Dendritic cell treated with granulocyte-macrophage colony-stimulating factor and Interleukin-4, amounts not matched to agents 40 ng/mL and 50 ng/mL, for 4 days (primary cell): ENCODE data around the gene TFCP2L1.

Source experiments
- H3K27ac Mint-ChIP-seq: one replicate; pipeline ENCODE4 v1.8.0; 2022; ENCODE audit warnings: mild to moderate bottlenecking, mixed read lengths
- H3K27me3 Mint-ChIP-seq: one replicate; pipeline ENCODE4 v1.8.0; 2022; ENCODE audit warnings: mild to moderate bottlenecking, mixed read lengths
- H3K36me3 Mint-ChIP-seq: one replicate; pipeline ENCODE4 v1.8.0; 2022; ENCODE audit warnings: low read depth, mixed read lengths
- H3K4me1 Mint-ChIP-seq: one replicate; pipeline ENCODE4 v1.8.0; 2022; ENCODE audit warnings: low read depth, mixed read lengths
- H3K4me3 Mint-ChIP-seq: one replicate; pipeline ENCODE4 v1.8.0; 2022; ENCODE audit warnings: mild to moderate bottlenecking, moderate library complexity, mixed read lengths
- H3K9me3 Mint-ChIP-seq: one replicate; pipeline ENCODE4 v1.8.0; 2022; ENCODE audit warnings: mixed read lengths
- intact Hi-C: fragments of 100-400 bp; cut with micrococcal nuclease; formaldehyde crosslinking; loops from one replicate; pipeline ENCODE4 v1.15.0; 2022

TFCP2L1 gene

DNA sequence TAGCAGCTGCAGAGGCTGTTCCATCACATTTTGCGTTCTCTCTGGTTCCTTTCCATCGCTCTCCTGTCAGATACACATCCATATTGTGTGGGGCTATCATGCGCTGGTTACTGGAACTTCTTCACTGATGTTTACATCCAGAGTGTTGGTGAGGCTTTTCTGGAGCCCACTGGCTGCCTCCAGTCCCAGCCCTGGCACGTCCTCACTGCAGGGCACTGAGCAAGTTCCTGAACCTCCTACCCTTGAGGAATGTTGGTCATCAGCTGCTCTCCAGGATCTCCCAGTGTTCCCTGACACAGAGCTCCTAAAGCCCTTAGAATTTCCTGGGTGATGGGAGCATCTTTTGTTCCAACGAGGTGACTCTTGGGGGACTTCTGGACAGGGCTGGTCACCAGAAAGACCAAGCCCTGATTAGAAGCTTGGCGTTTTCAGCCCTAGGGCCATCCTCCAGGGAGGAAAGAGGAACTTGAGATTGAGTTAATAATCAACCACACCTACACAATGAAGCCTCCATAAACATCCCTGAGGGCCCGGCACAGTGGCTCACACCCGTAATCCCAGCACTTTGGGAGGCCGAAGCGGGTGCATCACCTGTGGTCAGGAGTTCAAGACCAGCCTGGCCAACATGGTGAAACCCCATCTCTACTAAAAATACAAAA, 81.3 kb downstream of the TFCP2L1 start:
- peaks cover 32% of the 10 kb centered on the region for H3K4me1 Mint-ChIP-seq
- no peak overlapping the region for H3K4me3 Mint-ChIP-seq
- H3K27ac Mint-ChIP-seq: no peak overlapping the region
- intact Hi-C loops: no loop called here
- H3K27me3 Mint-ChIP-seq: peaks cover 19% of the 10 kb centered on the region
- no peaks in the 10 kb centered on the region for H3K36me3 Mint-ChIP-seq
- no peaks in the 10 kb centered on the region for H3K9me3 Mint-ChIP-seq

DNA sequence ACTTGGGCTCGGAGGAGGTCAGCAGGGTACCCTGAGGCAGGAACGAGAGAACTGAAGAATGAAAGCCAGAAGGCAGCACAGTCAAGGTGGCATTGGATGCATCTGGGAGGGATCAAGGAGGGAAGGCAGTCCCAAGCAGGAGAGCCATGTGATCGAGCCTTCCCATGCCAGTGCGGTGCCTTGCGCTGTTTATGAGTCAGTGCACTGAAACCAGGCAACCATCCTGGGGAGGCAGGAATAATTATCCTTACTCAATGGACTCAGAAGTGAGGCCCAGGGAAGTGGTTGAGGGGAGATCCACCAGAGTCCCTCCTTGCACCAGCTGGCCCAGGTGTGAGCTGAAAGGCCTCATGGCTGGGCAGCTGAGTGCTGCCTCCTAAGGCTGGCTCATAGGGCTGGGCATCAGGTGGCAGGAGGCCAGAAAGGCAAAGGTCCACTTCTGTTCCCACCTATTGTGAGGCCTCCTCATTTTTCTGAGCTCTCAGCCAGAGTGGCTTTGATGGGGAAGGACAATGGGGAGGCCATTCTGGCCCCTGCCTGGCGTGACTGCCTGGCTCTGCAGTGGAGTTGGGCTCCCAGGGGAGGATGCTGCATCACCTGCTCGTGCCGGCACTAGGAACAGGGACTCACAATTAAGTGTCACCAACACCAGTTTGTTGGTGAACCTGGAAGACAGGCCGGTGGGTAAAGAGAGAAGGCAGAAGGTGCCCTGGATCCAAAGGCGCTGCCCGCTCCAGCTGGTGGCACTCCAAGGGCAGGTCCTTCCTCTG, 82.3 kb downstream of the TFCP2L1 start:
- intact Hi-C loops: no loop called here
- Mint-ChIP-seq H3K27me3 (peaks cover 15% of the 10 kb centered on the region), H3K27ac (no peak overlapping the region), H3K4me3 (no peak overlapping the region), H3K36me3 (no peaks in the 10 kb centered on the region), H3K4me1 (peaks cover 40% of the 10 kb centered on the region), H3K9me3 (no peaks in the 10 kb centered on the region)

DNA sequence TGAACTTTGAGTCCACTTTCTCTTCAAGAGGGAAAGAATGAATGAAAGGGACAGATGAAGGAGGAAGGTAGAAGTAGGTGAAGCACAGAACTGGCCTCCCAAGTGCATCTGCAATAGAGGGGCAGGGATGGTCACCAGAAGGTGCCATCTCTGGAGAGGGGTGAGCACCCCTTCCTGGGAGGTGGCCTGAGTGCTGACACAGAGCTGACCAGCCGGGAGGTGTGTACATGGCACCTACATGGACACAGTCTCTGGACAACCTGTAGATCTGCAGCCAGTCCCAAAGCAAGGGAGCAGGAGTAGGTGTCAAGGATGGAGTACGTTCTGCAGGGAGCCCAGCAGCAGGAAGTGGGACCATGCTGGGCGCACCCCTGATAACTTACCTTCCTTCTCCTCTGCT, 83.2 kb downstream of the TFCP2L1 start:
- no peak overlapping the region for H3K27ac Mint-ChIP-seq
- H3K9me3 Mint-ChIP-seq: no peaks in the 10 kb centered on the region
- H3K4me3 Mint-ChIP-seq: no peak overlapping the region
- peaks cover 49% of the 10 kb centered on the region for H3K4me1 Mint-ChIP-seq
- H3K27me3 Mint-ChIP-seq: peaks cover 14% of the 10 kb centered on the region
- intact Hi-C loops: no loop called here
- H3K36me3 Mint-ChIP-seq: no peaks in the 10 kb centered on the region

DNA sequence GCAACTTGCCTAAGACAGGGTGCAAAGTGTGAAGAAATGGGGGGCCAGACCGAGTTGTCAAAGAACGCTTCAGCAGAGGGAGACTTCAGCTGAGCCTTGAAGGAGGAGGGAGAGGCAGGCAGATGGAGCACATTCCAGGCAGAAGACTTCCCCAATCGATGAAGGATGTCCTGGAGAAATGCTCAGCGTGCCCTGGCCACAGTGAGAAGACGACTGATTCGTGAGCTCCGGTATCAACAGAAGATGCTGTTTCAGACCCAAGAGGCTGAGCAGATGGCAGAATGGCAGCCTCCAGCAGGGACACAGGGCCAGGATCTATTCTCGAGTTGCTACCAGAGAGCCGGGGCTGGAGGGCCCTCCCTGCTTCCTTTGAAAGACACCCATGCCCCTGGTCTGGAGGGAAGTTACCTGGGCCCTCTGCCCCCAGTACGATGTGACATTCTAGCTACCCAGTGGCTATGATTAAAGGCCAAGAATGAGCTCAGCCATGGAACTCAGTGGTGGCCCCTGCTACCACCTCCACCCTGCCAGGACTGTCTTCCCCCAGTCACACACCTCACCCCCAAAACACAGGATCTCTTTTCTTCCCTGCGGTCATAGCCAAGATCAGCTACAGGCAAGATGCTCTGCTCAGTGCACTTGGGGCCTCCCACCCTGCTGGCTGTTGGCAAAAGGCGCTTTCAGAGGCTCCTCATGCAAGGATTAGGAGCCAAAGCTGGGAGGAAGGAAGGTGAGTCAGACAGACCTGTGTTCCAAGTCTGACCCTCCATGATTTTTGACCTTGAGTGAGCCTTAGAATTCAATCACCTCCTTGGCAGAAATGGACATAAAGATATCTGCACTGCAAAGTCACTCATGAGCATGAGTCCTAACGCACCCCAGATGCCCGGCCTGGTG, 84.3 kb downstream of the TFCP2L1 start:
- Mint-ChIP-seq H3K27me3 (peaks cover 14% of the 10 kb centered on the region), H3K4me3 (no peak overlapping the region), H3K27ac (no peak overlapping the region), H3K9me3 (no peaks in the 10 kb centered on the region), H3K36me3 (no peaks in the 10 kb centered on the region), H3K4me1 (peaks cover 55% of the 10 kb centered on the region)
- intact Hi-C loops: no loop called here

DNA sequence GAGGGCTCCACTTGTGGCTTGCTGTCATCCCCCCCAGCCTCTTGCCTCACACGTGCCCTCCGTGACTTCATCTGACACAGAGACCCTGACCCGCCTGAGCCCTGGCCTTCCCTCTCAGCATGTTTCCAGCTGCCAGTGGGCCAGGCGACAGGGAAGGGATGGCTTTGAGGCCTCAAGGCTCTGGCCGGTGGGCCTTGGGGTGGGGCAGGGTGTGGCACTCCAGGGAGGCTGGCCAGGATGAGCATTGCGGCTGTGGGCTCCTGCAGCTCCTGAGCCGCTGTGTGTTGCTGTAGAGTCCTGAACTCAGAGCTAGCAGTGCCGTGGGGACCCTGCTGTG, 85.0 kb downstream of the TFCP2L1 start:
- Mint-ChIP-seq H3K27me3 (peaks cover 15% of the 10 kb centered on the region), H3K4me3 (no peak overlapping the region), H3K27ac (no peak overlapping the region), H3K4me1 (peaks cover 60% of the 10 kb centered on the region), H3K36me3 (no peaks in the 10 kb centered on the region), H3K9me3 (no peaks in the 10 kb centered on the region)
- intact Hi-C loops: no loop called here

DNA sequence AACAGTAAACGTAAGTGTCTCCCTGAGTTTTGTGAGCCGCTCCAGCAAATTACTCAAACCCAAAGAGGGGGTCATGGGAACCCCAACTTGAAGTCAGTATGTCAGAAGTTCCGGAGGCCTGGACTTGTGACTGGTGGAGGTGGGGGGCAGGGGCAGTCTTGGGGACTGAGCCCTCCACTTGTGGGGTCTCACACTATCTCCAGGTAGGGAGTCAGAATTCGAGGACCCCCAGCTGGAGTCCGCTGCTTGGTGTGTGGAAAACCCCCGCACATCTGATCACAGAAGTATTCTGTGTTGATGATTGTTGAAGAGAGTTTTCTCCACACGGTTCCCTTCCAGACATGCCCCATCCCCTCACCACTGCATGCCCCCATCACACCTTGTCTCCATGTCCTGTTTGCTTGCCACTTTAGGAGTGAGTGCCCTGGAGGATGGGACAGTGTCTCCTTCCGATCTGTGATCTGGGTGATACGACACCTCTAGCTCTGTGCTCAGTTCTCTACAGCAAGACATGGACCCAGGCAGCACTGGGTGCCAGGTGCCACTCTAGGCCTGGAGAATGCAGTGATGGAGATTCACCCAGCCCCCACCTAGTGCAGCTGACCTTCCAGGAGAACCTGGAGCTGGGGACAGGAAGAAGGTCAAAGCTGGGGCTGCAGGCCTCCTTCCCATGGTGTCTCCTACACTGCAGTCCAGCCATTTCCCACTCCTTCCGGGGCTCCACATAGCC, 85.6 kb downstream of the TFCP2L1 start:
- Mint-ChIP-seq H3K27me3 (peaks cover 15% of the 10 kb centered on the region), H3K4me1 (peaks cover 60% of the 10 kb centered on the region), H3K36me3 (no peaks in the 10 kb centered on the region), H3K4me3 (no peak overlapping the region), H3K9me3 (no peaks in the 10 kb centered on the region), H3K27ac (no peak overlapping the region)
- intact Hi-C loops: loop anchor here (10.0 kb wide), 1 partner anchor 85 kb away; the partner anchor contains the start of gene TFCP2L1

DNA sequence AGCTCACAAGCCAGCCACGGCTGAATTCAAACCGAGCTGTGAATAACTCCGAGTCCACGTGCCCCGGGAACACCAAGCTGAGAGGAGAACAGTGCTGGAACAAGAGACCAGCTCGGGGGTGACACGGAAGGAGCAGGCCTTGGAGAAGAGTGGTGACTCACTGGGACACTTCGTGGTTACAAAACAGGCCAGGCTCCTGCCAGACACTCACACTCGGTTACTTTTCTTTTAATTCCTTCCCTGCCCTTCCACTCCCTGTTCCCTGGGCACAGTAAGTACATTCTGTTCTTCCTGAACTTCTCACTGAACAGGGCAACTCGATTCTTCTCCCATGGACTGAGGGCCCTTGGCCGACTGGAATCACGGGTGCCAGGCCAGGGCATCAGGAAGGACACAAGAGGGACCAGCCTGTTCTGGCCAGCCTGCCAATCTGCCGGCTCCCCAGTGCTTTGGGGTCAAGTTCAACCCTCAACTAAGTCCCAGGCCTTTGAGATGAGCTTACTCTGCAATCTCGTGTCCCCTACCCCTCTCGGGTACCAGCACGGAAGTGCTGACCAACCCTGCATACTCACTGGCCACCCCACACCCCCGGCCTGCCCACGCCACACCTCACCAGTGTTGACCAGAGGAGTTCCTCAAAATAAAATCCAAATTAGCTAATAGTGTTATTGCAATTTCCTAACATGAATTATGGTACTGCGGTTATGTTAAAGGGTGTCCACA, 87.5 kb downstream of the TFCP2L1 start:
- Mint-ChIP-seq H3K4me3 (no peak overlapping the region), H3K4me1 (peaks cover 54% of the 10 kb centered on the region), H3K27ac (peak overlapping the region; percentile 85), H3K9me3 (no peaks in the 10 kb centered on the region), H3K36me3 (no peaks in the 10 kb centered on the region), H3K27me3 (peaks cover 12% of the 10 kb centered on the region)
- intact Hi-C loops: loop anchor here (10.0 kb wide), 1 partner anchor 87 kb away; the partner anchor contains the start of gene TFCP2L1

DNA sequence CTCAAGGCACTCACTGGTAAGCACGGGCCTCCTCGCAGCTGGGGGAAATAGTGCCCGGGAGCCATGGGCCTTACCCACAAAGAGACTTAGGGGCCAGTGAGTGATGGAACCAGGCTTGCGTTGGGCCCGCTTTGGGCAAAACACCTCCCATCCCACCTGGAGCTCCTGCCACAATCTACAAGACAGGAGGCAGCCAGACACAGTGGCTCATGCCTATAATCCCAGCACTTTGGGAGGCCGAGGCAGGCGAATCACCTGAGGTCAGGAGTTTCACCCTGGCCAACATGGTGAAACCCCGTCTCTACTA, 88.2 kb downstream of the TFCP2L1 start:
- peak overlapping the region; percentile 85 for H3K27ac Mint-ChIP-seq
- H3K36me3 Mint-ChIP-seq: no peaks in the 10 kb centered on the region
- intact Hi-C loops: loop anchor here (10.0 kb wide), 1 partner anchor 88 kb away; the partner anchor contains the start of gene TFCP2L1
- H3K9me3 Mint-ChIP-seq: no peaks in the 10 kb centered on the region
- peaks cover 12% of the 10 kb centered on the region for H3K27me3 Mint-ChIP-seq
- peaks cover 54% of the 10 kb centered on the region for H3K4me1 Mint-ChIP-seq
- no peak overlapping the region for H3K4me3 Mint-ChIP-seq

DNA sequence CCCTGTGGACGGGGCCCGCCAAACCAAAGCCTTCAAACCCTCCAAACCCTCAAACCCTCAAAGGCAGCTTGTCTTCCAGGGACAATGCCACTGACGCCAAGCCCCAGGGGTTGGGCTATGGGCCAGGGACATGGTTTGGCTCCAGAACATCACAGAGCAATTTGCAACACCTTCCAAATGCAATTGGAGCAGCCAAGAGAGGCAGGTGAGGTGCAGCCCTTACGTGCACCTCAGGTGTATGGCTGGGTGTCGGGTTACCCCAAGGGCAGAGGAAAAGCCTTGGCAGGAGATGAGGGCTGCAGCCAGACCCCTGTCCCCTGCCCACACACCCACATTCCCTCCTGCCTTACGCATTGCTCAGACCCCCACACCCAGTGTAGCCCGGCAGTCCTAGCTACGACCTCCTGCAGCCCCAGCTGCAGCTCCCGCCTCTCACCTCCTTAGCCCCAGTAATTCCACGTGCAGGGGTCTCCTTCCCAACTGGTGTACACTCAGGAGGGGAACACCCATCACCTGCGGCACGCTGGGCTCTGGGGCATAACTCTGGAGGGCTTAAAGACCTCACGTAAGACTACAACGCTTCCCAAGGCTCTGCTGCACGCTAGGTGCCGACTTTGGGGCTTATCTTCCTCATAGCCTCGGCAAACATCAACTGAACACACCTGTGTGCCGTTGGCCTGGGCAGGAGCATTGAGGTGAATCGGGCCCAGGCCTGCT, 88.7 kb downstream of the TFCP2L1 start:
- Mint-ChIP-seq H3K4me3 (no peak overlapping the region), H3K4me1 (peaks cover 54% of the 10 kb centered on the region), H3K36me3 (no peaks in the 10 kb centered on the region), H3K27ac (peak overlapping the region; percentile 23), H3K9me3 (no peaks in the 10 kb centered on the region), H3K27me3 (peaks cover 12% of the 10 kb centered on the region)
- intact Hi-C loops: loop anchor here (10.0 kb wide), 1 partner anchor 89 kb away; the partner anchor contains the start of gene TFCP2L1

DNA sequence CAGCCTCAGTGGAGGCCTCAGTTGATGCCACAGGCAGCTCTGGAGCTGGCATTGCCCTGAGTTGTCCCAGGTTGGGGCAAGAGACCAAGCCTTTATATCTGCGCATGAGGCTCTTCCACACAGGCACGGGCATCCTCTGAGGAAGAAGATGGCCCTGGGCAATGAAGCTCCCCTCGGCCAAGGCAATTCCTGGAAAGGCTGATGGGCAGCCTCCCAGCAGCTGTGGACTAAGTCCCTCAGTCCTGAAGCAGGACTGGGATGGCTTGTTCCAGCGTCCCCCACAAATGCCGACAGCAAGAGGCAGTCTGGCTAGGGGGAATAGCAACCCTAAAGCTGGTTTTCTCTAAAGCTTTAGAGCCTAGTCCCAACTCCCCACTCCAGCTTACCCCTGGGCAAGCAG, 90.0 kb downstream of the TFCP2L1 start:
- Mint-ChIP-seq H3K4me1 (peaks cover 47% of the 10 kb centered on the region), H3K36me3 (no peaks in the 10 kb centered on the region), H3K9me3 (no peaks in the 10 kb centered on the region), H3K27ac (no peak overlapping the region), H3K27me3 (peaks cover 7% of the 10 kb centered on the region), H3K4me3 (no peak overlapping the region)
- intact Hi-C loops: loop anchor here (10.0 kb wide), 1 partner anchor 90 kb away; the partner anchor contains the start of gene TFCP2L1

DNA sequence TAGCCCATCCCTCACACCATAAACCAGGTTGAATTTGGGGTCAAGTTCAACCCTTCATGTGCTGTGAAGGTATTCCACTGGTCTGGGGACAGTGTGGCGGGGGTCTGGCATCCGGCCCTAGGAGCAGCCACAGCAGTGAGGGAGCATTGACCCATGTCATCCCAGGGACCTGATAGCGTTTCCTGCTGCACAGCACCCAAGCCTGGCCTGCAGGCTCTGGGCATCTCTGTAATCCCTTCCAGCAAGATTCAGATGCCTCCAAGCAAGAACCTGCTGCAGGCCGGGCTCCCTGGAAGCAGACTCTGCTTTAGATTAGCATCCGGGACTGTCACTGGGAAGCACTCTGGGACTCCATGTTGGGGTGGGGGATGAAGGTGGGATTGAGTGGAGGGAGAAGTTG, 90.4 kb downstream of the TFCP2L1 start:
- H3K9me3 Mint-ChIP-seq: no peaks in the 10 kb centered on the region
- no peak overlapping the region for H3K27ac Mint-ChIP-seq
- no peak overlapping the region for H3K4me3 Mint-ChIP-seq
- peaks cover 3% of the 10 kb centered on the region for H3K27me3 Mint-ChIP-seq
- intact Hi-C loops: loop anchor here (10.0 kb wide), 1 partner anchor 90 kb away; the partner anchor contains the start of gene TFCP2L1
- H3K4me1 Mint-ChIP-seq: peaks cover 45% of the 10 kb centered on the region
- no peaks in the 10 kb centered on the region for H3K36me3 Mint-ChIP-seq

DNA sequence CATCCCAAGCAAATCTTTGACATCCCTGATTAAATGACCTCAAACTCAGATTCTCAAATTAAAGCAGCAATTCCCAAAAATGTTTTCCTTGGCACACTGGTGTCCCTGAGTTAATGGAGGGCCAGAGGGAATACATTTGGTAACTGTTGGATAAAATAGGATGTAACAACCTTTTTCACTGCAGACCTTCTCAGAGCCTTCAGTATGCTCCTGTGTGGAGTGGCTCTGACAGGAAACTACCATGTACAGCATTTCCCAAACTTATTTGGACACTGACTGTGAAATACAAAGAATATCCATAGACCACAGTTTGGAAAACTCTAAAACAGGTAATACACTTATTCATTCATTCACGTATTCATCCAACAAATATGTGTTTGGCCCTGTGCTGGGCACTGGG, 91.8 kb downstream of the TFCP2L1 start:
- intact Hi-C loops: loop anchor here (10.0 kb wide), 1 partner anchor 92 kb away; the partner anchor contains the start of gene TFCP2L1
- H3K27me3 Mint-ChIP-seq: peaks cover 1% of the 10 kb centered on the region
- no peak overlapping the region for H3K4me3 Mint-ChIP-seq
- H3K36me3 Mint-ChIP-seq: no peaks in the 10 kb centered on the region
- H3K9me3 Mint-ChIP-seq: no peaks in the 10 kb centered on the region
- H3K4me1 Mint-ChIP-seq: peaks cover 48% of the 10 kb centered on the region
- H3K27ac Mint-ChIP-seq: no peak overlapping the region
